Psoas muscle (tissue), 8 donors: ENCODE results near the gene ABHD2. TPM values are rescaled to one million over a fixed set of nuclear protein-coding genes. Genes with fewer than 3 reads are reported as not detected.

ENCODE experiments used
- ATAC-seq, 4 donors: fragments of 200-7000 bp; cut with Tn5 transposase; one replicate each; pipeline ENCODE4 v1.9.1; 2020; ENCODE audit warnings: moderate library complexity in 3 of 4, mild to moderate bottlenecking in 2 of 4
- DNase-seq, 2 donors: peaks; one replicate each; pipeline ENCODE4 v3.0.0-alpha.2; 2020
- H3K27ac ChIP-seq: fragments of 200-600 bp; one replicate; pipeline ENCODE4 v1.8.0; 2022
- H3K27me3 ChIP-seq, 3 donors: fragments of 200-600 bp in 1 of 3; one replicate each; pipeline versions ENCODE4 v1.6.1 to v1.8.0; 2013 to 2022; ENCODE audit warnings: low read length in 2 of 3, mild to moderate bottlenecking in 2 of 3, moderate library complexity in 1 of 3; ENCODE audit not compliant: insufficient read depth in 3 of 3
- H3K36me3 ChIP-seq, 2 donors: fragments of 200-600 bp in 1 of 2; one replicate each; pipeline versions ENCODE4 v1.6.1 to v1.8.0; 2013 to 2022; ENCODE audit warnings: low read depth in 1 of 2, mild to moderate bottlenecking in 1 of 2, moderate library complexity in 1 of 2; ENCODE audit not compliant: insufficient read depth in 1 of 2
- H3K4me1 ChIP-seq: fragments of 200-600 bp; one replicate; pipeline ENCODE4 v1.8.0; 2022
- H3K4me3 ChIP-seq: fragments of 200-600 bp; one replicate; pipeline ENCODE4 v1.8.0; 2022; ENCODE audit warnings: mild to moderate bottlenecking
- H3K9me3 ChIP-seq: fragments of 200-600 bp; one replicate; pipeline ENCODE4 v1.8.0; 2022
- CTCF ChIP-seq: fragments of 200-600 bp; IDR thresholded peaks from one replicate; pipeline ENCODE4 v1.8.0; 2022; ENCODE audit warnings: antibody characterized with exemption
- WGBS, 3 donors: extraction: QIAGEN DNeasy Blood & Tissue Kit; methylation state at CpG; one replicate each; pipeline versions ENCODE4 v1.1.6 to v1.1.7; 2013; 5-methylcytosine and 5-hydroxymethylcytosine counted together
- intact Hi-C, 2 donors: fragments of 100-400 bp; cut with DNase I; formaldehyde crosslinking; loops; one replicate each; pipeline versions ENCODE4 v1.11.0 to v1.14.2; 2022
- polyA plus RNA-seq, 3 donors: library from polyadenylated mRNA; stranded (reverse); fragments of 200-250 nt; gene quantifications; one replicate each; pipeline ENCODE4 v1.2.3, GENCODE V29; 2013
- total RNA-seq, 4 donors: library from RNA; stranded (reverse); fragmentation: NEBNext Ultra II Directional in 2 of 4; extraction: Animal tissue kit (Norgen Biotek cat#: 25700) in 2 of 4; gene quantifications; one replicate each; pipeline versions ENCODE4 v1.2.1 to v1.2.4, GENCODE V29; 2021 to 2023
- donor health status: healthy with polysubstance abuse.
- donor health status: DM: no; HTN: no; CAD: no; lungs with moderate emphysema.
- donor health status: Bipolar disorder and iron deficiency.
- donor health status: healthy.
- donor health status: DM: yes; HTN: yes; CAD: no.
- donor health status: DM: no; HTN: no; CAD: no.
- donor health status: DM: no; HTN: no; CAD: no.
- donor health status: DM: yes; HTN: yes; CAD: no.

Gene ABHD2
- total and polyA plus RNA-seq, 7 donors = 10.8 to 215 (median 66.1) TPM

- ATAC-seq = no peak
- no peak for TF ChIP-seq CTCF
- H3K4me1 ChIP-seq = no peaks in the 10 kb centered on the region
- intact Hi-C loops = no loop called here
- peaks cover 2% of the 10 kb centered on the region for H3K9me3 ChIP-seq
- H3K4me3 ChIP-seq = no peak overlapping the region
- no peak for DNase-seq
- WGBS, 3 donors = 62 to 83% (median 77%) methylated on average over 3 of the region's 3 CpGs
- no peaks in the 10 kb centered on the region for H3K27me3 ChIP-seq
- H3K27ac ChIP-seq = no peak overlapping the region
- H3K36me3 ChIP-seq = no peaks in the 10 kb centered on the region
These were observed 15.9 kb upstream of the ABHD2 start for GRCh38 chr15:89072277-89072869.

- Histone ChIP-seq H3K4me3 (no peak overlapping the region), H3K4me1 (no peaks in the 10 kb centered on the region), H3K27ac (no peak overlapping the region), H3K27me3 (no peaks in the 10 kb centered on the region), H3K36me3 (no peaks in the 10 kb centered on the region), H3K9me3 (no peaks in the 10 kb centered on the region)
- TF ChIP-seq CTCF = no peak
- ATAC-seq (no peak), DNase-seq (no peak)
- intact Hi-C loops = no loop called here
- 83 to 88% (median 85%) methylated on average over 4 of the region's 4 CpGs for WGBS, 3 donors
These were observed 13.7 kb upstream of the ABHD2 start for GRCh38 chr15:89074402-89075012.

- WGBS, 3 donors = 81 to 85% (median 82%) methylated on average over 4 of the region's 4 CpGs
These were observed 13.1 kb upstream of the ABHD2 start for GRCh38 chr15:89075101-89075640.

GRCh38 chr15:89075846-89076245 is 12.4 kb upstream of the ABHD2 start:
- Histone ChIP-seq H3K4me1 (no peaks in the 10 kb centered on the region), H3K27me3 (no peaks in the 10 kb centered on the region), H3K27ac (no peak overlapping the region), H3K4me3 (no peak overlapping the region), H3K36me3 (no peaks in the 10 kb centered on the region), H3K9me3 (no peaks in the 10 kb centered on the region)
- TF ChIP-seq CTCF = no peak
- intact Hi-C loops = no loop called here
- ATAC-seq (no peak), DNase-seq (no peak)
- 47 to 74% (median 71%) methylated on average over 4 of the region's 4 CpGs for WGBS, 3 donors

More at GRCh38 chr15:89075101-89075640, 13.1 kb upstream of the ABHD2 start:
- ATAC-seq (no peak), DNase-seq (no peak)
- no peaks in the 10 kb centered on the region for H3K9me3 ChIP-seq
- H3K4me1 ChIP-seq = no peaks in the 10 kb centered on the region
- TF ChIP-seq CTCF = no peak
- intact Hi-C loops = no loop called here
- no peak overlapping the region for H3K27ac ChIP-seq
- H3K27me3 ChIP-seq = no peaks in the 10 kb centered on the region
- no peak overlapping the region for H3K4me3 ChIP-seq
- no peaks in the 10 kb centered on the region for H3K36me3 ChIP-seq
